ENCODE measurements around the gene ABCA4. TPM values are rescaled to one million over a fixed set of nuclear protein-coding genes. Genes with fewer than 3 reads are reported as not detected.

Gene ABCA4
- total RNA-seq, 1 experiment from 2014 or later, result 0.22 TPM

- Histone ChIP-seq H2AFZ (ENCODE audit: low read depth, low read length, poor library complexity, severe bottlenecking) (no peak overlapping the region), H3K4me2 (ENCODE audit: low read length) (no peak overlapping the region), H3K27me3 (ENCODE audit: insufficient read depth, low read length) (no peaks in the 10 kb centered on the region), H3K36me3 (ENCODE audit: control insufficient read depth in 1 of 2, insufficient read depth in 2 of 2, low read length in 2 of 2) (no peaks in the 10 kb centered on the region), H3K9me3 (ENCODE audit: control insufficient read depth in 1 of 2, insufficient read depth in 1 of 2, low read depth in 1 of 2, low read length in 2 of 2) (no peaks in the 10 kb centered on the region), H3K9me2 (ENCODE audit: insufficient read depth) (no peaks in the 10 kb centered on the region), H3K4me3 (replicated peaks in 1 of 2; ENCODE audit: low read depth in 1 of 2, low read length in 2 of 2) (no peak overlapping the region), H3K79me2 (ENCODE audit: insufficient read depth, low read length) (no peaks in the 10 kb centered on the region), H3K27ac (ENCODE audit: low read depth, low read length) (no peak overlapping the region), H4K20me1 (ENCODE audit: insufficient read depth) (no peaks in the 10 kb centered on the region), H3K4me1 (ENCODE audit: control insufficient read depth in 1 of 2, insufficient read depth in 2 of 2, low read length in 2 of 2) (no peaks in the 10 kb centered on the region), H3K9ac (ENCODE audit: low read length) (no peak overlapping the region)
- ChIA-PET RAD21 (ENCODE audit: low non-redundant PET in 1 of 2, low total read pairs in 2 of 2, uncharacterized antibody in 2 of 2, unreplicated experiment in 2 of 2) (no interaction called here), CTCF (interaction anchor here (1.2 kb wide), 1 partner anchor 11 kb away, joined by 3 read pairs; no protein-coding TSS in a partner anchor), POLR2A (no interaction called here)
- BruUV-seq (replicated peaks), result no TSS peak
- TF ChIP-seq, protein P1, sequence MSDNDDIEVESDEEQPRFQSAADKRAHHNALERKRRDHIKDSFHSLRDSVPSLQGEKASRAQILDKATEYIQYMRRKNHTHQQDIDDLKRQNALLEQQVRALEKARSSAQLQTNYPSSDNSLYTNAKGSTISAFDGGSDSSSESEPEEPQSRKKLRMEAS (IDR thresholded peaks at IDR 0.05), result no peak
- TF ChIP-seq TCF7L2 (IDR thresholded peaks at IDR 0.05; ENCODE audit: borderline replicate concordance, extremely low read depth, insufficient read depth, insufficient read length) (no peak), POLR2AphosphoS5 (IDR thresholded peaks at IDR 0.05; ENCODE audit: low read depth, low read length) (no peak), POLR2A (IDR thresholded peaks at IDR 0.05; ENCODE audit: borderline replicate concordance, extremely low read depth, insufficient read depth, insufficient read length) (no peak), ATF3 (IDR thresholded peaks at IDR 0.05) (no peak)
- intact Hi-C loops (cut with micrococcal nuclease), result no loop called here
- DNase-seq (ENCODE audit: low read depth, low spot score) (no peak), ATAC-seq (no peak)
These were observed 151.6 kb downstream of the ABCA4 start for GRCh38 chr1:93969371-93969770.

GRCh38 chr1:93967306-93967705 is 153.6 kb downstream of the ABCA4 start:
- Histone ChIP-seq H3K9me3 (ENCODE audit: control insufficient read depth in 1 of 2, insufficient read depth in 1 of 2, low read depth in 1 of 2, low read length in 2 of 2) (no peaks in the 10 kb centered on the region), H3K9me2 (ENCODE audit: insufficient read depth) (no peaks in the 10 kb centered on the region), H3K4me2 (ENCODE audit: low read length) (no peak overlapping the region), H4K20me1 (ENCODE audit: insufficient read depth) (no peaks in the 10 kb centered on the region), H3K36me3 (ENCODE audit: control insufficient read depth in 1 of 2, insufficient read depth in 2 of 2, low read length in 2 of 2) (no peaks in the 10 kb centered on the region), H3K4me1 (ENCODE audit: control insufficient read depth in 1 of 2, insufficient read depth in 2 of 2, low read length in 2 of 2) (no peaks in the 10 kb centered on the region), H3K27ac (ENCODE audit: low read depth, low read length) (no peak overlapping the region), H3K9ac (ENCODE audit: low read length) (no peak overlapping the region), H2AFZ (ENCODE audit: low read depth, low read length, poor library complexity, severe bottlenecking) (no peak overlapping the region), H3K79me2 (ENCODE audit: insufficient read depth, low read length) (no peaks in the 10 kb centered on the region), H3K4me3 (replicated peaks in 1 of 2; ENCODE audit: low read depth in 1 of 2, low read length in 2 of 2) (no peak overlapping the region), H3K27me3 (ENCODE audit: insufficient read depth, low read length) (no peaks in the 10 kb centered on the region)
- POLR2A ChIA-PET, result no interaction called here
- intact Hi-C loops (cut with micrococcal nuclease), result no loop called here
- ATAC-seq (no peak), DNase-seq (ENCODE audit: low read depth, low spot score) (no peak)
- CTCF ChIA-PET, result no interaction called here
- TF ChIP-seq CEBPB (IDR thresholded peaks at IDR 0.05; ENCODE audit: low read depth) (no peak), RAD21 (IDR thresholded peaks at IDR 0.05; ENCODE audit: low read depth) (no peak), EGR1 (IDR thresholded peaks at IDR 0.05; ENCODE audit: low read depth) (no peak), POLR2A (IDR thresholded peaks at IDR 0.05; ENCODE audit: borderline replicate concordance, extremely low read depth, insufficient read depth, insufficient read length) (no peak), CBX3 (IDR thresholded peaks at IDR 0.05; ENCODE audit: low read depth) (no peak), CTCF (IDR thresholded peaks at IDR 0.05 in 2 of 3, conservative IDR thresholded peaks at IDR 0.05 in 1 of 3; ENCODE audit: borderline replicate concordance in 1 of 3, insufficient read depth in 1 of 3, low read depth in 2 of 3, low read length in 2 of 3) (no peak), REST (IDR thresholded peaks at IDR 0.05; ENCODE audit: low read depth) (no peak), SRF (IDR thresholded peaks at IDR 0.05; ENCODE audit: low read depth) (no peak), ZNF274 (IDR thresholded peaks at IDR 0.05; ENCODE audit: low read depth, low read length) (no peak), FOSL1 (IDR thresholded peaks at IDR 0.05; ENCODE audit: low read depth) (no peak), EZH2phosphoT487 (IDR thresholded peaks at IDR 0.05; ENCODE audit: borderline replicate concordance) (no peak)
- BruUV-seq (replicated peaks), result no TSS peak
- RAD21 ChIA-PET (ENCODE audit: low non-redundant PET in 1 of 2, low total read pairs in 2 of 2, uncharacterized antibody in 2 of 2, unreplicated experiment in 2 of 2), result no interaction called here
